RWPE2 (cell line): ENCODE results near the gene PSD2.

ENCODE experiments used
- ATAC-seq: fragments of 200-7000 bp; cut with Tn5 transposase; 3 replicates; pipeline ENCODE4 v1.9.1; 2021; ENCODE audit warnings: low read depth
- DNase-seq: peaks from one replicate; pipeline ENCODE4 v3.0.0-alpha.2; 2020; ENCODE audit warnings: low spot score
- H3K27ac ChIP-seq: fragments of 450-650 bp; 2 replicates; pipeline ENCODE4 v1.5.1; 2017; ENCODE audit warnings: mild to moderate bottlenecking; ENCODE audit not compliant: poor library complexity, severe bottlenecking
- H3K27me3 ChIP-seq: fragments of 250-450 bp; sonication (Bioruptor Pico); 2 replicates; pipeline ENCODE4 v1.5.1; 2021; ENCODE audit warnings: mild to moderate bottlenecking, moderate library complexity; ENCODE audit not compliant: insufficient read depth, poor library complexity, severe bottlenecking
- H3K36me3 ChIP-seq: fragments of 250-450 bp; sonication (Bioruptor Pico); 2 replicates; pipeline ENCODE4 v1.5.1; 2020; ENCODE audit warnings: low read depth, mild to moderate bottlenecking, moderate library complexity
- H3K4me1 ChIP-seq: fragments of 250-450 bp; sonication (Bioruptor Pico); 2 replicates; pipeline ENCODE4 v1.5.1; 2021; ENCODE audit warnings: mild to moderate bottlenecking, moderate library complexity; ENCODE audit not compliant: insufficient read depth, poor library complexity, severe bottlenecking
- H3K4me3 ChIP-seq: fragments of 250-450 bp; sonication (Bioruptor Pico); 2 replicates; pipeline ENCODE4 v1.5.1; 2021; ENCODE audit warnings: mild to moderate bottlenecking, moderate library complexity; ENCODE audit not compliant: severe bottlenecking
- H3K9me3 ChIP-seq: fragments of 250-450 bp; sonication (Bioruptor Pico); 2 replicates; pipeline ENCODE4 v1.5.1; 2021; ENCODE audit warnings: mild to moderate bottlenecking, moderate library complexity; ENCODE audit not compliant: severe bottlenecking
- CTCF ChIP-seq: fragments of 450-650 bp; IDR thresholded peaks from one replicate; pipeline ENCODE4 v1.5.1; 2017; ENCODE audit warnings: mild to moderate bottlenecking, moderate library complexity; ENCODE audit not compliant: poor library complexity, severe bottlenecking

The PSD2 gene

GRCh38 chr5:139823757-139824355 is 28.2 kb downstream of the PSD2 start:
- Histone ChIP-seq H3K9me3 (peaks cover under 1% of the 10 kb centered on the region), H3K27me3 (peaks cover 8% of the 10 kb centered on the region), H3K4me3 (no peak overlapping the region), H3K27ac (no peak overlapping the region), H3K36me3 (no peaks in the 10 kb centered on the region), H3K4me1 (no peaks in the 10 kb centered on the region)
- TF ChIP-seq CTCF, result no peak
- DNase-seq, result peak; percentile 29
- no peak for ATAC-seq

GRCh38 chr5:139825690-139826089 is 30.1 kb downstream of the PSD2 start:
- peak; percentile 28 for DNase-seq
- Histone ChIP-seq H3K27me3 (no peaks in the 10 kb centered on the region), H3K4me3 (no peak overlapping the region), H3K4me1 (no peaks in the 10 kb centered on the region), H3K9me3 (no peaks in the 10 kb centered on the region), H3K36me3 (no peaks in the 10 kb centered on the region), H3K27ac (no peak overlapping the region)
- TF ChIP-seq CTCF, result no peak
- ATAC-seq, result no peak

- Histone ChIP-seq H3K4me1 (no peaks in the 10 kb centered on the region), H3K4me3 (no peak overlapping the region), H3K27ac (no peak overlapping the region), H3K36me3 (no peaks in the 10 kb centered on the region), H3K27me3 (no peaks in the 10 kb centered on the region), H3K9me3 (no peaks in the 10 kb centered on the region)
- DNase-seq (peak; percentile 26), ATAC-seq (no peak)
- no peak for TF ChIP-seq CTCF
Observed at GRCh38 chr5:139828207-139828895, 32.7 kb downstream of the PSD2 start.

- H3K27ac ChIP-seq, result no peak overlapping the region
- DNase-seq, result no peak
- H3K27me3 ChIP-seq, result no peaks in the 10 kb centered on the region
- no peak for TF ChIP-seq CTCF
- H3K9me3 ChIP-seq, result no peaks in the 10 kb centered on the region
- H3K4me1 ChIP-seq, result no peaks in the 10 kb centered on the region
- ATAC-seq, result no peak
- H3K4me3 ChIP-seq, result no peak overlapping the region
- H3K36me3 ChIP-seq, result no peaks in the 10 kb centered on the region
Observed at GRCh38 chr5:139829471-139829870, 33.9 kb downstream of the PSD2 start.

- no peak for ATAC-seq
- Histone ChIP-seq H3K27ac (no peak overlapping the region), H3K36me3 (no peaks in the 10 kb centered on the region), H3K27me3 (no peaks in the 10 kb centered on the region), H3K9me3 (no peaks in the 10 kb centered on the region), H3K4me1 (no peaks in the 10 kb centered on the region), H3K4me3 (no peak overlapping the region)
- DNase-seq, result no peak
- TF ChIP-seq CTCF, result no peak
Observed at GRCh38 chr5:139831624-139832023, 36.0 kb downstream of the PSD2 start.
